ENCODE data around the gene MERTK. TPM values are rescaled to one million over a fixed set of nuclear protein-coding genes. Genes with fewer than 3 reads are reported as not detected.

Gene MERTK
- total and polyA plus RNA-seq, 2 of the 8 experiments (the other 6 are each of a cell fraction or from before 2014, with no cell fraction given), result 6.5 to 7.0 TPM

- H3K27me3 ChIP-seq (replicated peaks in 1 of 4; ENCODE audit: control insufficient read depth in 3 of 4, extremely low read depth in 1 of 4, insufficient read depth in 3 of 4, low read length in 3 of 4), result no peaks in the 10 kb centered on the region
- H3K56ac ChIP-seq (replicated peaks; ENCODE audit: insufficient read length, low read depth, low read length), result no peak overlapping the region
- H4K91ac ChIP-seq (replicated peaks; ENCODE audit: insufficient read length, low read length), result no peak overlapping the region
- no peaks in the 10 kb centered on the region for H3K79me1 ChIP-seq (ENCODE audit: low read depth, low read length)
- no peak overlapping the region for H3K4me3 ChIP-seq (ENCODE audit: extremely low read depth in 1 of 4, insufficient read depth in 2 of 4, low read depth in 3 of 4, low read length in 4 of 4)
- no peaks in the 10 kb centered on the region for H3K79me2 ChIP-seq (ENCODE audit: control insufficient read depth in 1 of 2, insufficient read depth in 2 of 2, low read length in 2 of 2)
- no peak overlapping the region for H2AK5ac ChIP-seq (ENCODE audit: low read depth, low read length)
- no peak overlapping the region for H3K4me2 ChIP-seq (ENCODE audit: insufficient read depth in 1 of 2, low read depth in 2 of 2, low read length in 2 of 2)
- H2BK12ac ChIP-seq (ENCODE audit: low read depth, low read length), result no peak overlapping the region
- no peak overlapping the region for H4K5ac ChIP-seq (ENCODE audit: insufficient read length, low read depth, low read length)
- H3K9ac ChIP-seq (replicated peaks in 1 of 4; ENCODE audit: extremely low read depth in 1 of 4, low read depth in 3 of 4, low read length in 3 of 4), result no peak overlapping the region
- H3K23me2 ChIP-seq (ENCODE audit: low read depth, low read length), result no peaks in the 10 kb centered on the region; the same call in 1 of the 2 replicates
- peaks cover 0 to 2% of the 10 kb centered on the region in 2 experiments; a peak in 1 of 4 replicates for H3K9me3 ChIP-seq (ENCODE audit: insufficient read depth in 2 of 2, low read depth in 1 of 2, low read length in 1 of 2)
- H4K20me1 ChIP-seq (replicated peaks in 1 of 2; ENCODE audit: control insufficient read depth in 1 of 2, insufficient read depth in 2 of 2, low read length in 2 of 2), result no peaks in the 10 kb centered on the region
- no peak overlapping the region for H3K23ac ChIP-seq (ENCODE audit: insufficient read length)
- no peak for FAIRE-seq
- H4K8ac ChIP-seq (ENCODE audit: extremely low read depth, insufficient read depth, low read length), result no peak overlapping the region
- CTCF ChIA-PET (ENCODE audit: partially characterized antibody), result interaction anchor here (0.6 to 5.1 kb wide), 8 partner anchors 17 to 161 kb away, joined by 3 to 54 read pairs (median 6); no protein-coding TSS in a partner anchor
- TF ChIP-seq CHD2 (IDR thresholded peaks at IDR 0.05; ENCODE audit: low read length) (no peak), POLR2A (IDR thresholded peaks at IDR 0.05; ENCODE audit: control extremely low read depth in 1 of 2, low read depth in 2 of 2, low read length in 2 of 2) (no peak), SP1 (IDR thresholded peaks at IDR 0.05; ENCODE audit: low read depth, low read length) (no peak), TAF7 (optimal IDR thresholded peaks at IDR 0.05; ENCODE audit: borderline replicate concordance, low read depth, low read length) (no peak)
- POLR2A ChIA-PET (ENCODE audit: partially characterized antibody), result no interaction called here
- H2BK5ac ChIP-seq (ENCODE audit: low read depth, low read length), result no peak overlapping the region
- no peak overlapping the region for H3K14ac ChIP-seq (ENCODE audit: insufficient read length)
- H2BK120ac ChIP-seq (replicated peaks; ENCODE audit: low read depth, low read length), result no peak overlapping the region
- 88% methylated on average over 1 of the region's 1 CpG; no CpG with 5 or more reads in 1 of the 2 experiments for WGBS, 2 experiments (ENCODE audit: extremely low coverage in 1 of 2, insufficient coverage in 1 of 2, insufficient read length in 1 of 2, insufficient replicate concordance in 2 of 2, low coverage in 1 of 2, low lambda C conversion rate in 2 of 2, missing lambda C conversion rate in 1 of 2)
- no peak overlapping the region for H3K18ac ChIP-seq (ENCODE audit: extremely low read depth, low read length)
- H2BK15ac ChIP-seq (ENCODE audit: low read length), result no peak overlapping the region
- peaks cover 0 to 9% (median 4%) of the 10 kb centered on the region in 4 experiments; a peak in 4 of 7 replicates for H3K4me1 ChIP-seq (replicated peaks in 1 of 4; ENCODE audit: control insufficient read depth in 3 of 4, insufficient read depth in 4 of 4, low read length in 3 of 4)
- no peaks in the 10 kb centered on the region for H3K36me3 ChIP-seq (ENCODE audit: control insufficient read depth in 2 of 4, insufficient read depth in 4 of 4, low read length in 3 of 4)
- no peak overlapping the region for H3K27ac ChIP-seq (ENCODE audit: low read depth, low read length)
- no peak overlapping the region for H3K4ac ChIP-seq (replicated peaks; ENCODE audit: insufficient read length, low read depth, low read length)
- no peak for DNase-seq (ENCODE audit: low read depth in 1 of 2, low spot score in 2 of 2)
- H2AFZ ChIP-seq (ENCODE audit: low read length), result no peak overlapping the region
- no peak overlapping the region for H2BK20ac ChIP-seq (ENCODE audit: low read length)
Measured at GRCh38 chr2:112050316-112050715, 151.9 kb downstream of the MERTK start.

All from H1 (cell line).